HG02981 (cell line): ENCODE measurements around the gene ID2.
"Not testable (repeated sequence)": the region's sequence is repeated elsewhere in the genome, so short reads cannot be mapped to it uniquely, and the experiment has no call there.

Experiments
- ATAC-seq: cut with Tn5 transposase; IDR thresholded peaks from one replicate; pipeline ENCODE4 v1.9.1; 2021; ENCODE audit warnings: mild to moderate bottlenecking, moderate library complexity; ENCODE audit not compliant: unreplicated experiment

The ID2 gene

GRCh38 chr2:8725838-8726237, 44.0 kb downstream of the ID2 start:
- no peak for ATAC-seq

DNA sequence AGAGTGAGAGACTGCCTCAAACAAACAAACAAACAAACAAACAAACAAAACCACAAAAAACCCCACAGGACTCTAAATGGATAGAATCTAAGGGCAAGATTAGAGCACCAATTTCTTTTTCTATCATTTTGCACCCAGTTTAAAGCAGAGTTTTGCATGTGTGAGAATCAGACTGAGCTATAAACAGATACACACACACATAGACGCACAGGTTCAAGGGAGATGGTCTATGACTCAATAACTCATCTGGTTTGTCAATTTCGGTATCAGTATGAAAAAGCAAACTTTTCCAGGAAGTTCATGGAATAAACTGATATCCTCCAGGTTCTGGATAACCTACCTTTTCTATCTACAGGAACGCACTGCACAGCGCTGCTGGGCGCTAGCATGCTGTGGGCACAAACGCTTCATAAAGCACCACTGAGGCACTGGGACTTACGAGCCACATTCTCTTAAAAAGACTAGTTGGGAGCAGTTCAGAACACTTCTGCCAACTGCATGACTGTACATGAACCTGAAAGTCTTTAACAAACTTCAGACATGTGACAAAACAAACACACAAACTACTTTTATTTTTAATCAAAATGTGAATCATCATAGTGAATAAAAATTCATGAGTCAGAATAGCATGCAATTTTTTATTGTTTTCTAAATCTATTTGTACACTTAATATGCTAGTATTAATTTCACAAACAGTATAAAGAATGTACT, 46.6 kb downstream of the ID2 start:
- no peak for ATAC-seq

DNA sequence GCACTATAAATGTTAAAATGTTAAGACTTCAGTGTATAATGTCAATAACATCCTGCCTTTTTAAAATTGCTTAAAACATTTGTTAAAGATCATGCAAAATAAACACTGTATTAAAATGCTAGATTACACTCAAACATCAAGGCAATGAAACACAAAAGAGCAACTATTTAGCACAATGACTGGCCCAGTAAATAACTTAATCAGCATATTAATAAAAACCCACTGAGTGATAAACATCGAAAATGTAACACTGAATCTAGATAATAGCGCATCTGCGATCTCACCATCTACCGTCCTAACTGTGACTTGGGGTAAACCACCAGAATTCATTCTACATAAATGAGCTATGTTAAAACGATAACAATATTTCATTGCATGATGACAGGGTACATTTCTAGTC, 47.2 kb downstream of the ID2 start:
- ATAC-seq, result not testable (repeated sequence)

DNA sequence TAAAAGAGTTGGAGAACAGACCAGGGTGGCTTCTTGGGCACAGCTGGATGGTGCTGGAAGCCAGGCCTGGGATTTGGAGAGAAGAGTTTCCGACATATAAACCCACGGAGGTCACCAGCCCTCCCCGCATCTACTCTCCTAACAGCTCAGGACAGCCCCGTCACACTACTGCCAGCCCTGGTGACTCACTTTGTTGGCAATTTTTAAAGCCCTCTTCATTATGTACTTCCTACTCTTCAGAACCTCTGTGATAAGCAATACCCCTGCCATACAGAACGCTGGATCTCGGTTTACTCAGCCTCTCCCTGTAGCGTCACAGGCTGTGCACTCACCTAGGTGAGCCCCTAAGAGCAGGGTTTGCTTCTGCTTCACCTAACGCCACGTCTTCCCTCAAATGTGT, 48.1 kb downstream of the ID2 start:
- ATAC-seq, result no peak

- no peak for ATAC-seq
Observed at GRCh38 chr2:8732601-8733000, 50.7 kb downstream of the ID2 start.
